ENCODE results near the gene MUL1. TPM values are rescaled to one million over a fixed set of nuclear protein-coding genes. Genes with fewer than 3 reads are reported as not detected.

Gene MUL1
- total RNA-seq, 5 donors from 2014 or later (not counting 1 experiment from before 2014, with no cell fraction given), result 18.0 to 21.4 (median 20.8) TPM

GRCh38 chr1:20551161-20551560 is 43.2 kb upstream of the MUL1 start:
- no peak for ATAC-seq (replicated peaks in 1 of 4)
- no peak overlapping the region for H3K27ac Mint-ChIP-seq
- H3K27me3 ChIP-seq (replicated peaks in 1 of 2; ENCODE audit: control insufficient read depth in 2 of 2, extremely low read depth in 1 of 2, insufficient read depth in 2 of 2, low read length in 1 of 2), result peaks cover 9 to 49% of the 10 kb centered on the region in 2 experiments
- peaks cover 0 to 3% (median 2%) of the 10 kb centered on the region in 3 donors for H3K4me1 Mint-ChIP-seq
- POLR2A ChIA-PET, result no interaction called here
- DNase-seq, result no peak
- peaks cover 32 to 52% of the 10 kb centered on the region in 2 donors for H3K27me3 Mint-ChIP-seq
- H3K4me3 ChIP-seq (ENCODE audit: control insufficient read depth in 1 of 2, extremely low read depth in 1 of 2, low read length in 1 of 2), result no peak overlapping the region
- CTCF ChIA-PET, result no interaction called here
- peaks cover 0 to 8% of the 10 kb centered on the region in 2 experiments for H3K4me1 ChIP-seq (ENCODE audit: control insufficient read depth in 1 of 2, extremely low read depth in 1 of 2, insufficient read depth in 2 of 2, low read length in 2 of 2)
- no peak overlapping the region for H3K27ac ChIP-seq (ENCODE audit: low read length)
- 40% methylated on average over 2 of the region's 3 CpGs for WGBS (ENCODE audit: insufficient coverage)
- no peaks in the 10 kb centered on the region for H3K36me3 Mint-ChIP-seq
- H3K9me3 ChIP-seq, result no peaks in the 10 kb centered on the region
- no peaks in the 10 kb centered on the region for H3K9me3 Mint-ChIP-seq
- H3K4me3 Mint-ChIP-seq, result no peak overlapping the region
- no peaks in the 10 kb centered on the region for H3K36me3 ChIP-seq (ENCODE audit: control insufficient read depth in 2 of 2, extremely low read depth in 1 of 2, insufficient read depth in 1 of 2, low read length in 1 of 2)

- Histone ChIP-seq H3K36me3 (ENCODE audit: control insufficient read depth in 2 of 2, extremely low read depth in 1 of 2, insufficient read depth in 1 of 2, low read length in 1 of 2) (no peaks in the 10 kb centered on the region), H3K4me3 (ENCODE audit: control insufficient read depth in 1 of 2, extremely low read depth in 1 of 2, low read length in 1 of 2) (no peak overlapping the region), H3K27ac (ENCODE audit: low read length) (no peak overlapping the region), H3K4me1 (ENCODE audit: control insufficient read depth in 1 of 2, extremely low read depth in 1 of 2, insufficient read depth in 2 of 2, low read length in 2 of 2) (no peaks in the 10 kb centered on the region), H3K9me3 (no peaks in the 10 kb centered on the region), H3K27me3 (replicated peaks in 1 of 2; ENCODE audit: control insufficient read depth in 2 of 2, extremely low read depth in 1 of 2, insufficient read depth in 2 of 2, low read length in 1 of 2) (peaks cover 7 to 29% of the 10 kb centered on the region in 2 experiments)
- Mint-ChIP-seq H3K4me1 (no peaks in the 10 kb centered on the region), H3K9me3 (no peaks in the 10 kb centered on the region), H3K27ac (no peak overlapping the region), H3K36me3 (no peaks in the 10 kb centered on the region), H3K4me3 (no peak overlapping the region), H3K27me3 (peaks cover 48 to 49% of the 10 kb centered on the region in 2 donors)
- no peak for DNase-seq
- 92% methylated on average over 2 of the region's 3 CpGs for WGBS (ENCODE audit: insufficient coverage)
- CTCF ChIA-PET, result no interaction called here
- POLR2A ChIA-PET, result no interaction called here
- no peak for ATAC-seq (replicated peaks in 1 of 4)
These were observed 38.7 kb upstream of the MUL1 start for GRCh38 chr1:20546637-20547036.

GRCh38 chr1:20540281-20540680 is 32.3 kb upstream of the MUL1 start:
- no peak overlapping the region for H3K4me3 ChIP-seq (ENCODE audit: control insufficient read depth in 1 of 2, extremely low read depth in 1 of 2, low read length in 1 of 2)
- CTCF ChIA-PET, result no interaction called here
- Mint-ChIP-seq H3K9me3 (no peaks in the 10 kb centered on the region), H3K27me3 (peaks cover 44 to 46% of the 10 kb centered on the region in 2 donors), H3K4me1 (no peaks in the 10 kb centered on the region), H3K4me3 (no peak overlapping the region), H3K36me3 (no peaks in the 10 kb centered on the region), H3K27ac (no peak overlapping the region)
- peaks cover 4 to 34% of the 10 kb centered on the region in 2 experiments for H3K27me3 ChIP-seq (replicated peaks in 1 of 2; ENCODE audit: control insufficient read depth in 2 of 2, extremely low read depth in 1 of 2, insufficient read depth in 2 of 2, low read length in 1 of 2)
- H3K36me3 ChIP-seq (ENCODE audit: control insufficient read depth in 2 of 2, extremely low read depth in 1 of 2, insufficient read depth in 1 of 2, low read length in 1 of 2), result no peaks in the 10 kb centered on the region
- H3K27ac ChIP-seq (ENCODE audit: low read length), result no peak overlapping the region
- POLR2A ChIA-PET, result no interaction called here
- no peak for ATAC-seq (replicated peaks in 1 of 4)
- WGBS (ENCODE audit: insufficient coverage), result 100% methylated on average over 1 of the region's 1 CpG
- H3K4me1 ChIP-seq (ENCODE audit: control insufficient read depth in 1 of 2, extremely low read depth in 1 of 2, insufficient read depth in 2 of 2, low read length in 2 of 2), result no peaks in the 10 kb centered on the region
- H3K9me3 ChIP-seq, result no peaks in the 10 kb centered on the region
- no peak for DNase-seq

GRCh38 chr1:20538760-20539551 is 31.0 kb upstream of the MUL1 start:
- peaks cover 4 to 40% of the 10 kb centered on the region in 2 experiments for H3K27me3 ChIP-seq (replicated peaks in 1 of 2; ENCODE audit: control insufficient read depth in 2 of 2, extremely low read depth in 1 of 2, insufficient read depth in 2 of 2, low read length in 1 of 2)
- Mint-ChIP-seq H3K9me3 (no peaks in the 10 kb centered on the region), H3K4me1 (no peaks in the 10 kb centered on the region), H3K36me3 (no peaks in the 10 kb centered on the region), H3K27ac (no peak overlapping the region), H3K4me3 (no peak overlapping the region), H3K27me3 (peaks cover 45 to 53% of the 10 kb centered on the region in 2 donors)
- H3K4me3 ChIP-seq (ENCODE audit: control insufficient read depth in 1 of 2, extremely low read depth in 1 of 2, low read length in 1 of 2), result no peak overlapping the region
- H3K36me3 ChIP-seq (ENCODE audit: control insufficient read depth in 2 of 2, extremely low read depth in 1 of 2, insufficient read depth in 1 of 2, low read length in 1 of 2), result no peaks in the 10 kb centered on the region
- 33% methylated on average over 1 of the region's 3 CpGs for WGBS (ENCODE audit: insufficient coverage)
- H3K9me3 ChIP-seq, result no peaks in the 10 kb centered on the region
- H3K4me1 ChIP-seq (ENCODE audit: control insufficient read depth in 1 of 2, extremely low read depth in 1 of 2, insufficient read depth in 2 of 2, low read length in 2 of 2), result no peaks in the 10 kb centered on the region
- ChIA-PET CTCF (no interaction called here), POLR2A (interaction anchor here in 1 of 2 donors (0.6 kb wide), 1 partner anchor 11 kb away, joined by 5 read pairs; no protein-coding TSS in a partner anchor)
- ATAC-seq (replicated peaks in 1 of 4) (no peak), DNase-seq (no peak)
- no peak overlapping the region for H3K27ac ChIP-seq (ENCODE audit: low read length)

- no CpG with 5 or more reads among the region's 2 CpGs for WGBS (ENCODE audit: insufficient coverage)
These were observed 30.3 kb upstream of the MUL1 start for GRCh38 chr1:20538227-20538626.

GRCh38 chr1:20534659-20535417 is 26.9 kb upstream of the MUL1 start:
- ATAC-seq (replicated peaks in 1 of 4) (no peak), DNase-seq (no peak)
- POLR2A ChIA-PET, result no interaction called here
- Mint-ChIP-seq H3K27me3 (peaks cover 52 to 53% of the 10 kb centered on the region in 2 donors), H3K4me3 (no peak overlapping the region), H3K27ac (no peak overlapping the region), H3K36me3 (no peaks in the 10 kb centered on the region), H3K4me1 (no peaks in the 10 kb centered on the region), H3K9me3 (no peaks in the 10 kb centered on the region)
- Histone ChIP-seq H3K9me3 (no peaks in the 10 kb centered on the region), H3K27ac (ENCODE audit: low read length) (no peak overlapping the region), H3K27me3 (replicated peaks in 1 of 2; ENCODE audit: control insufficient read depth in 2 of 2, extremely low read depth in 1 of 2, insufficient read depth in 2 of 2, low read length in 1 of 2) (peaks cover 5 to 41% of the 10 kb centered on the region in 2 experiments), H3K4me3 (ENCODE audit: control insufficient read depth in 1 of 2, extremely low read depth in 1 of 2, low read length in 1 of 2) (no peak overlapping the region), H3K4me1 (ENCODE audit: control insufficient read depth in 1 of 2, extremely low read depth in 1 of 2, insufficient read depth in 2 of 2, low read length in 2 of 2) (no peaks in the 10 kb centered on the region), H3K36me3 (ENCODE audit: control insufficient read depth in 2 of 2, extremely low read depth in 1 of 2, insufficient read depth in 1 of 2, low read length in 1 of 2) (no peaks in the 10 kb centered on the region)
- CTCF ChIA-PET, result no interaction called here
- WGBS (ENCODE audit: insufficient coverage), result 66% methylated on average over 9 of the region's 12 CpGs

More at GRCh38 chr1:20538227-20538626, 30.3 kb upstream of the MUL1 start:
- Histone ChIP-seq H3K4me3 (ENCODE audit: control insufficient read depth in 1 of 2, extremely low read depth in 1 of 2, low read length in 1 of 2) (no peak overlapping the region), H3K27me3 (replicated peaks in 1 of 2; ENCODE audit: control insufficient read depth in 2 of 2, extremely low read depth in 1 of 2, insufficient read depth in 2 of 2, low read length in 1 of 2) (peaks cover 2 to 45% of the 10 kb centered on the region in 2 experiments), H3K4me1 (ENCODE audit: control insufficient read depth in 1 of 2, extremely low read depth in 1 of 2, insufficient read depth in 2 of 2, low read length in 2 of 2) (no peaks in the 10 kb centered on the region), H3K36me3 (ENCODE audit: control insufficient read depth in 2 of 2, extremely low read depth in 1 of 2, insufficient read depth in 1 of 2, low read length in 1 of 2) (no peaks in the 10 kb centered on the region), H3K27ac (ENCODE audit: low read length) (no peak overlapping the region), H3K9me3 (no peaks in the 10 kb centered on the region)
- CTCF ChIA-PET, result no interaction called here
- Mint-ChIP-seq H3K36me3 (no peaks in the 10 kb centered on the region), H3K4me1 (no peaks in the 10 kb centered on the region), H3K27me3 (peaks cover 48 to 56% of the 10 kb centered on the region in 2 donors), H3K27ac (no peak overlapping the region), H3K4me3 (no peak overlapping the region), H3K9me3 (no peaks in the 10 kb centered on the region)
- POLR2A ChIA-PET, result no interaction called here
- DNase-seq, result no peak
- no peak for ATAC-seq (replicated peaks in 1 of 4)
